GM12873 (cell line): ENCODE results near the gene FAM169A.

Source experiments
- CTCF ChIP-seq: IDR thresholded peaks from 2 replicates; pipeline ENCODE4 v1.5.1; 2012; ENCODE audit warnings: low read depth, mild to moderate bottlenecking, moderate library complexity, low read length, control low read depth; ENCODE audit not compliant: insufficient read depth; ENCODE audit errors: missing control alignments

The FAM169A gene

GRCh38 chr5:74798977-74799911 is 66.9 kb downstream of the FAM169A start:
- no peak for TF ChIP-seq CTCF

GRCh38 chr5:74787424-74787823 is 78.8 kb downstream of the FAM169A start:
- no peak for TF ChIP-seq CTCF

- no peak for TF ChIP-seq CTCF
Measured at GRCh38 chr5:74786851-74787250, 79.3 kb downstream of the FAM169A start.

GRCh38 chr5:74778609-74779008 is 87.6 kb downstream of the FAM169A start:
- TF ChIP-seq CTCF, result no peak

GRCh38 chr5:74772359-74772758 is 93.8 kb downstream of the FAM169A start:
- TF ChIP-seq CTCF, result no peak

GRCh38 chr5:74767579-74767913 is 98.6 kb downstream of the FAM169A start:
- no peak for TF ChIP-seq CTCF

- TF ChIP-seq CTCF, result no peak
Measured at GRCh38 chr5:74766849-74767578, 99.2 kb downstream of the FAM169A start, which contains the start of the genes GFM2 and NSA2. GFM2 (minus strand) TSS chr5:74767117; CDS start chr5:74763742, 3,375 bp downstream. NSA2 (plus strand) TSS chr5:74767249; CDS start chr5:74767361, 112 bp downstream.
